GM12878 (cell line): Measurements from ENCODE around the gene JMJD7. TPM values are rescaled to one million over a fixed set of nuclear protein-coding genes. Genes with fewer than 3 reads are reported as not detected.

Source experiments
- ATAC-seq: fragments of 200-7000 bp; cut with Tn5 transposase; 3 replicates; pipeline ENCODE4 v1.9.1; 2020; ENCODE audit warnings: mild to moderate bottlenecking, moderate library complexity
- BruUV-seq: library from RNA; stranded (reverse); fragments of 400-500 nt; replicated peaks from 2 replicates; lab custom pipeline; 2021; lab: Mats Ljungman, UMichigan
- CTCF ChIA-PET: fragments of 300-600 bp; sonication (Branson Sonifier 250); formaldehyde crosslinking; extraction: SDS; loops from one replicate; lab custom pipeline; 2021; ENCODE audit warnings: inconsistent platforms; lab: Yijun Ruan, JAX
- POLR2A ChIA-PET: fragments of 350-600 bp; formaldehyde crosslinking; extraction: SDS; loops from one replicate; lab custom pipeline; 2021; ENCODE audit warnings: inconsistent platforms; lab: Charles Lee
- RAD21 ChIA-PET: fragments of 300-600 bp; sonication (Branson Sonifier 250); formaldehyde crosslinking; loops from one replicate; lab custom pipeline; 2023; ENCODE audit warnings: antibody characterized with exemption; ENCODE audit not compliant: unreplicated experiment; lab: Charles Lee
- SMC1A ChIA-PET: fragments of 300-600 bp; sonication (Branson Sonifier 250); formaldehyde crosslinking; loops from one replicate; lab custom pipeline; 2023; ENCODE audit not compliant: unreplicated experiment, uncharacterized antibody; lab: Charles Lee
- DNase-seq: peaks from one replicate; pipeline ENCODE4 v3.0.0-alpha.2; 2011; ENCODE audit warnings: low read depth, low spot score
- FAIRE-seq: peaks from 3 replicates; lab custom pipeline; 2011; peaks lifted over from hg19 to GRCh38; lab: Jason Lieb, UNC
- H2AFZ ChIP-seq: 2 replicates; pipeline ENCODE4 v1.6.0; 2011; ENCODE audit warnings: low read depth, low read length, control low read depth; ENCODE audit not compliant: control insufficient read depth
- H3K27ac ChIP-seq: 2 replicates; pipeline ENCODE4 v1.5.1; 2011; ENCODE audit warnings: control low read depth; ENCODE audit not compliant: control insufficient read depth, insufficient read depth
- H3K27me3 ChIP-seq, 2 experiments: replicated peaks in 1 of 2; 2 replicates each; pipeline versions ENCODE4 v1.6.0 to v1.6.1; 2011; ENCODE audit warnings: low read length in 1 of 2; ENCODE audit not compliant: control insufficient read depth in 2 of 2, insufficient read depth in 2 of 2
- H3K36me3 ChIP-seq, 2 experiments: 2 replicates each; pipeline ENCODE4 v1.5.1; 2011; ENCODE audit warnings: low read length in 1 of 2; ENCODE audit not compliant: control insufficient read depth in 2 of 2, insufficient read depth in 2 of 2
- H3K4me1 ChIP-seq: 2 replicates; pipeline ENCODE4 v1.6.1; 2011; ENCODE audit warnings: mild to moderate bottlenecking, low read length, moderate library complexity, mixed read lengths; ENCODE audit not compliant: control insufficient read depth, insufficient read depth
- H3K4me2 ChIP-seq: 2 replicates; pipeline ENCODE4 v1.6.0; 2011; ENCODE audit warnings: control low read depth; ENCODE audit not compliant: control insufficient read depth, insufficient read depth
- H3K4me3 ChIP-seq: fragments of 200-600 bp; sonication (generic); 2 replicates; pipeline ENCODE4 v1.5.1; 2016
- H3K79me2 ChIP-seq: 2 replicates; pipeline ENCODE4 v1.6.0; 2011; ENCODE audit warnings: low read length; ENCODE audit not compliant: control insufficient read depth, insufficient read depth
- H3K9ac ChIP-seq: 2 replicates; pipeline ENCODE4 v1.8.0; 2011; ENCODE audit warnings: low read length, control low read depth, mixed read lengths; ENCODE audit not compliant: control insufficient read depth, insufficient read depth
- H3K9me3 ChIP-seq: replicated peaks from 3 replicates; pipeline ENCODE4 v1.5.1; 2011; ENCODE audit warnings: mild to moderate bottlenecking, low read length; ENCODE audit not compliant: control insufficient read depth, insufficient read depth
- H4K20me1 ChIP-seq: 2 replicates; pipeline ENCODE4 v1.6.0; 2011; ENCODE audit not compliant: control insufficient read depth, insufficient read depth
- ATF7 ChIP-seq: fragments of 450-650 bp; IDR thresholded peaks from 2 replicates; pipeline ENCODE4 v1.6.1; 2016; ENCODE audit warnings: low read depth, mild to moderate bottlenecking
- CBX5 ChIP-seq: sonication (generic); IDR thresholded peaks from 2 replicates; pipeline ENCODE4 v1.6.1; 2016; ENCODE audit warnings: low read depth, moderate library complexity, mild to moderate bottlenecking, inconsistent platforms
- ETV6 ChIP-seq, 2 experiments: fragments of 450-650 bp in 1 of 2; IDR thresholded peaks in 1 of 2; conservative IDR thresholded peaks in 1 of 2; 2 replicates each; pipeline ENCODE4 v1.6.1; 2014; ENCODE audit warnings: antibody characterized with exemption in 1 of 2, borderline replicate concordance in 1 of 2, low read depth in 1 of 2, mild to moderate bottlenecking in 1 of 2, moderate library complexity in 1 of 2
- EZH2 ChIP-seq: IDR thresholded peaks from 2 replicates; pipeline ENCODE4 v1.6.1; 2012; ENCODE audit warnings: low read depth, mild to moderate bottlenecking, control low read depth, inconsistent platforms, low read length, borderline replicate concordance; ENCODE audit not compliant: control insufficient read depth
- FOXK2 ChIP-seq: fragments of 450-650 bp; IDR thresholded peaks from 2 replicates; pipeline ENCODE4 v1.6.1; 2017; ENCODE audit warnings: mild to moderate bottlenecking, moderate library complexity
- MXI1 ChIP-seq: fragments of 150-350 bp; IDR thresholded peaks from 2 replicates; pipeline ENCODE4 v1.6.1; 2011; ENCODE audit warnings: low read depth, mild to moderate bottlenecking, inconsistent platforms, low read length, improper control_type of control experiment
- SRF ChIP-seq, 2 experiments: IDR thresholded peaks; 2 replicates each; pipeline ENCODE4 v1.6.1; 2011; ENCODE audit warnings: low read depth in 2 of 2, low read length in 2 of 2, mild to moderate bottlenecking in 1 of 2, moderate library complexity in 1 of 2
- STAT1 ChIP-seq: fragments of 450-650 bp; conservative IDR thresholded peaks from 2 replicates; pipeline ENCODE4 v1.6.1; 2014; ENCODE audit warnings: antibody characterized with exemption, mild to moderate bottlenecking
- TCF3 ChIP-seq: IDR thresholded peaks from 2 replicates; pipeline ENCODE4 v1.6.1; 2012; ENCODE audit warnings: low read depth, mild to moderate bottlenecking, low read length, borderline replicate concordance; ENCODE audit not compliant: insufficient read depth
- ZNF384 ChIP-seq: IDR thresholded peaks from 2 replicates; pipeline ENCODE4 v1.6.1; 2012; ENCODE audit warnings: low read depth, mild to moderate bottlenecking, low read length, improper control_type of control experiment, borderline replicate concordance
- WGBS: methylation state at CpG from one replicate; pipeline ENCODE4 v1.1.6; 2016; ENCODE audit warnings: low lambda C conversion rate; ENCODE audit not compliant: insufficient replicate concordance, insufficient coverage; ENCODE audit errors: missing lambda C conversion rate; 5-methylcytosine and 5-hydroxymethylcytosine counted together
- in situ Hi-C: fragments of 300-500 bp; cut with MboI; formaldehyde crosslinking; loops from 9 replicates; pipeline ENCODE4 v1.14.3; 2018; ENCODE audit warnings: mixed read lengths
- intact Hi-C: fragments of 100-400 bp; cut with micrococcal nuclease; formaldehyde crosslinking; loops from one replicate; pipeline ENCODE4 v1.14.2; 2022; ENCODE audit not compliant: unreplicated experiment
- polyA plus RNA-seq, 11 experiments: library from polyadenylated mRNA; depleted of rRNA in 4 of 11; unstranded in 6 of 11; stranded (reverse) in 5 of 11; fragments of >200 nt; fragmentation: Nextera tagmentation in 4 of 11; fragmentation: Illumina TruSeq in 1 of 11; extraction: Ambion mirVana in 4 of 11; extraction: Trizol in 1 of 11; gene quantifications; 1 replicate in 1 of 11; 2 replicates in 10 of 11; pipeline versions ENCODE4 v1.2.1 to v1.2.3, GENCODE V29; 2011 to 2016; ENCODE audit warnings: inconsistent platforms in 2 of 11, missing spikeins in 2 of 11, low read depth in 1 of 11
- total RNA-seq, 4 experiments: library from RNA; depleted of rRNA in 3 of 4; stranded (reverse); fragments of >200 nt in 3 of 4; fragmentation: Illumina TruSeq in 1 of 4; extraction: Trizol in 1 of 4; gene quantifications; 2 replicates each; pipeline versions ENCODE4 v1.2.1 to v1.2.3, GENCODE V29; 2013 to 2021
- TF ChIP-seq, protein P1 (sequence below): IDR thresholded peaks from 2 replicates; pipeline ENCODE4 v1.6.1; 2012; ENCODE audit warnings: low read depth, low read length, improper control_type of control experiment
- TF ChIP-seq, protein P2 (sequence below): fragments of 450-650 bp; IDR thresholded peaks from 2 replicates; pipeline ENCODE4 v1.6.1; 2017; ENCODE audit warnings: mild to moderate bottlenecking, low read depth, inconsistent platforms; ENCODE audit not compliant: poor library complexity, severe bottlenecking

The JMJD7 gene
- total and polyA plus RNA-seq, 10 of the 15 experiments (the other 5 are each of a cell fraction or from before 2014, with no cell fraction given), result 0.79 to 12.2 (median 6.5) TPM

DNA sequence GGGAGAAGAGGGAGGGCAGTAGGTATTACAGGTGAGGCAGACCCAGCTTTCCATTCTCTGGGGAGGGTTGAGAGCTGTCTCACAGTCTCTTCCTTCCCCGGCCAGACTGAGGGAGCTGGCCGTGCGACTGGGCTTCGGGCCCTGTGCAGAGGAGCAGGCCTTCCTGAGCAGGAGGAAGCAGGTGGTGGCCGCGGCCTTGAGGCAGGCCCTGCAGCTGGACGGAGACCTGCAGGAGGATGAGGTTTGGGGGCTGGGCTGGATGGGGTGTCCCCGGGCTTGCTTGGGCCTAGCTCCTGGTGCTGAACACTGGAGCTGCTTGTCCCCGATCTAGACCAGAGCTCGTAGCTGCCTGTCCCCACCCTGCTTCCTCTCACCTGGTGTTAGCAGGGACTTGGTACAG is 15.7 kb downstream of the JMJD7 start (continued):
- TF ChIP-seq, protein P1, sequence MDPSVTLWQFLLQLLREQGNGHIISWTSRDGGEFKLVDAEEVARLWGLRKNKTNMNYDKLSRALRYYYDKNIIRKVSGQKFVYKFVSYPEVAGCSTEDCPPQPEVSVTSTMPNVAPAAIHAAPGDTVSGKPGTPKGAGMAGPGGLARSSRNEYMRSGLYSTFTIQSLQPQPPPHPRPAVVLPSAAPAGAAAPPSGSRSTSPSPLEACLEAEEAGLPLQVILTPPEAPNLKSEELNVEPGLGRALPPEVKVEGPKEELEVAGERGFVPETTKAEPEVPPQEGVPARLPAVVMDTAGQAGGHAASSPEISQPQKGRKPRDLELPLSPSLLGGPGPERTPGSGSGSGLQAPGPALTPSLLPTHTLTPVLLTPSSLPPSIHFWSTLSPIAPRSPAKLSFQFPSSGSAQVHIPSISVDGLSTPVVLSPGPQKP, result no peak
- TF ChIP-seq ZNF384 (no peak), TCF3 (no peak), ETV6 (conservative IDR thresholded peaks at IDR 0.05 in 1 of 2, IDR thresholded peaks at IDR 0.05 in 1 of 2; ENCODE audit: borderline replicate concordance in 1 of 2, low read depth in 1 of 2) (no peak), STAT1 (no peak), EZH2 (no peak), MXI1 (no peak), ATF7 (no peak)
- TF ChIP-seq, all 136 proteins: peak for 0

DNA sequence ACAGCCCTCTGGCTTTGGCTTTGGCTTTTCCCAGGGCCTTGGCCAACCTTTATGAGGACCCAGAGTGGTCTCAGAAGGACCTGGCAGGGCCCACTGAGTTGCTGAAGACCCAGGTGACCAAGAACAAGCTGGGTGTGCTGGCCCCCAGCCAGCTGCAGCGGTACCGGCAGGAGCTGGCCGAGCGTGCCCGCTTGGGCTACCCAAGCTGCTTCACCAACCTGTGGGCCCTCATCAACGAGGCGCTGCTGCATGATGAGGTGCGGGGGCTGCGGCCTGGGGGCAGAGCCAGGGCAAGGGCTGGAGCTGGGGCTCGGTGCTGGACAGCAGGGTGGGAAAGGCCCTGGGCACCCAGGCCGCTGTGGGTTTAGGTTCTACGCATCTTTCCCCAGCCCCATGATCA is 16.9 kb downstream of the JMJD7 start:
- no peaks in the 10 kb centered on the region for H3K27me3 ChIP-seq
- DNase-seq (no peak), ATAC-seq (no peak), FAIRE-seq (no peak)
- intact Hi-C loops, result no loop called here
- H3K4me1 ChIP-seq, result no peaks in the 10 kb centered on the region
- SMC1A ChIA-PET, result no interaction called here
- no peak overlapping the region for H3K9ac ChIP-seq
- TF ChIP-seq, protein P2, sequence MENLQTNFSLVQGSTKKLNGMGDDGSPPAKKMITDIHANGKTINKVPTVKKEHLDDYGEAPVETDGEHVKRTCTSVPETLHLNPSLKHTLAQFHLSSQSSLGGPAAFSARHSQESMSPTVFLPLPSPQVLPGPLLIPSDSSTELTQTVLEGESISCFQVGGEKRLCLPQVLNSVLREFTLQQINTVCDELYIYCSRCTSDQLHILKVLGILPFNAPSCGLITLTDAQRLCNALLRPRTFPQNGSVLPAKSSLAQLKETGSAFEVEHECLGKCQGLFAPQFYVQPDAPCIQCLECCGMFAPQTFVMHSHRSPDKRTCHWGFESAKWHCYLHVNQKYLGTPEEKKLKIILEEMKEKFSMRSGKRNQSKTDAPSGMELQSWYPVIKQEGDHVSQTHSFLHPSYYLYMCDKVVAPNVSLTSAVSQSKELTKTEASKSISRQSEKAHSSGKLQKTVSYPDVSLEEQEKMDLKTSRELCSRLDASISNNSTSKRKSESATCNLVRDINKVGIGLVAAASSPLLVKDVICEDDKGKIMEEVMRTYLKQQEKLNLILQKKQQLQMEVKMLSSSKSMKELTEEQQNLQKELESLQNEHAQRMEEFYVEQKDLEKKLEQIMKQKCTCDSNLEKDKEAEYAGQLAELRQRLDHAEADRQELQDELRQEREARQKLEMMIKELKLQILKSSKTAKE, result no peak
- no peak for TF ChIP-seq FOXK2
- no peak for TF ChIP-seq SRF (IDR thresholded peaks at IDR 0.05; ENCODE audit: low read depth in 2 of 2, low read length in 2 of 2)
- no peak for TF ChIP-seq CBX5
- no peaks in the 10 kb centered on the region for H3K9me3 ChIP-seq
- no peaks in the 10 kb centered on the region; the same call in 1 of the 2 replicates for H4K20me1 ChIP-seq
- CTCF ChIA-PET, result no interaction called here
- BruUV-seq, result no TSS peak
- H2AFZ ChIP-seq, result no peak overlapping the region
- H3K4me3 ChIP-seq, result no peak overlapping the region
- H3K36me3 ChIP-seq, result no peaks in the 10 kb centered on the region; a peak in 1 of 4 replicates
- H3K27ac ChIP-seq, result no peak overlapping the region
- no peaks in the 10 kb centered on the region for H3K79me2 ChIP-seq
- H3K4me2 ChIP-seq, result no peak overlapping the region
- RAD21 ChIA-PET, result no interaction called here
- in situ Hi-C loops, result no loop called here
- POLR2A ChIA-PET, result no interaction called here
- 88% methylated on average over 10 of the region's 12 CpGs for WGBS
